PC-3 (cell line): ENCODE results near the gene SNIP1. TPM values are rescaled to one million over a fixed set of nuclear protein-coding genes. Genes with fewer than 3 reads are reported as not detected.
"Not testable (repeated sequence)": the region's sequence is repeated elsewhere in the genome, so short reads cannot be mapped to it uniquely, and the experiment has no call there.

ENCODE experiments used
- ATAC-seq: fragments of 200-7000 bp; cut with Tn5 transposase; 2 replicates; pipeline ENCODE4 v1.9.1; 2020; ENCODE audit warnings: mild to moderate bottlenecking, moderate library complexity
- BruUV-seq: library from RNA; stranded (reverse); fragments of 400-500 nt; replicated peaks from 2 replicates; lab custom pipeline; 2021; lab: Mats Ljungman, UMichigan
- CTCF ChIA-PET: fragments of 300-600 bp; sonication (Branson Sonifier 250); formaldehyde crosslinking; loops from one replicate; lab custom pipeline; 2022; ENCODE audit warnings: antibody characterized with exemption; lab: Charles Lee
- POLR2A ChIA-PET: fragments of 300-600 bp; sonication (Branson Sonifier 250); formaldehyde crosslinking; loops from one replicate; lab custom pipeline; 2022; ENCODE audit warnings: antibody characterized with exemption; ENCODE audit not compliant: unreplicated experiment; lab: Charles Lee
- DNase-seq: peaks from one replicate; pipeline ENCODE4 v3.0.0-alpha.2; 2015
- H2AFZ ChIP-seq: fragments of 300-600 bp; sonication (generic); 2 replicates; pipeline ENCODE4 v1.6.0; 2016; ENCODE audit warnings: antibody characterized with exemption, low read length
- H3F3A ChIP-seq: fragments of 300-600 bp; sonication (generic); one replicate; pipeline ENCODE4 v1.6.0; 2017; ENCODE audit warnings: antibody characterized with exemption, low read length, control low read depth, mild to moderate bottlenecking; ENCODE audit not compliant: unreplicated experiment
- H3K27ac ChIP-seq: fragments of 300-600 bp; sonication (generic); 2 replicates; pipeline ENCODE4 v1.5.1; 2016; ENCODE audit warnings: mild to moderate bottlenecking, low read length
- H3K27me3 ChIP-seq: fragments of 300-600 bp; sonication (generic); 2 replicates; pipeline ENCODE4 v1.6.1; 2016; ENCODE audit warnings: low read length, mixed read lengths
- H3K36me3 ChIP-seq: fragments of 300-600 bp; sonication (generic); 2 replicates; pipeline ENCODE4 v1.6.1; 2016; ENCODE audit warnings: low read depth, mixed run types, low read length, mixed read lengths
- H3K4me1 ChIP-seq: fragments of 300-600 bp; sonication (generic); 2 replicates; pipeline ENCODE4 v1.5.1; 2016; ENCODE audit warnings: low read length; ENCODE audit not compliant: insufficient read depth
- H3K4me2 ChIP-seq: fragments of 300-600 bp; sonication (generic); 2 replicates; pipeline ENCODE4 v1.6.0; 2016; ENCODE audit warnings: low read length
- H3K4me3 ChIP-seq: fragments of 300-600 bp; sonication (generic); 2 replicates; pipeline ENCODE4 v1.5.1; 2016; ENCODE audit warnings: mild to moderate bottlenecking, low read length, mixed read lengths
- H3K79me2 ChIP-seq: fragments of 300-600 bp; sonication (generic); 2 replicates; pipeline ENCODE4 v1.6.1; 2017; ENCODE audit warnings: low read length, mixed read lengths
- H3K9ac ChIP-seq: fragments of 300-600 bp; sonication (generic); 2 replicates; pipeline ENCODE4 v1.6.0; 2016; ENCODE audit warnings: mild to moderate bottlenecking, low read length
- H3K9me2 ChIP-seq: fragments of 300-600 bp; sonication (generic); replicated peaks from 2 replicates; pipeline ENCODE4 v1.6.1; 2016; ENCODE audit warnings: mixed run types, low read length, mixed read lengths
- H3K9me3 ChIP-seq: fragments of 300-600 bp; sonication (generic); 2 replicates; pipeline ENCODE4 v1.6.1; 2016; ENCODE audit warnings: low read length, mixed read lengths
- H4K20me1 ChIP-seq: fragments of 300-600 bp; sonication (generic); 2 replicates; pipeline ENCODE4 v1.6.1; 2016; ENCODE audit warnings: low read length, mixed read lengths
- CTCF ChIP-seq: fragments of 300-600 bp; sonication (generic); conservative IDR thresholded peaks from 2 replicates; pipeline ENCODE4 v1.5.1; 2017; ENCODE audit warnings: antibody characterized with exemption, low read depth, mild to moderate bottlenecking, low read length
- EZH2 ChIP-seq: fragments of 300-600 bp; sonication (generic); IDR thresholded peaks from one replicate; pipeline ENCODE4 v1.6.1; 2017; ENCODE audit warnings: antibody characterized with exemption, mild to moderate bottlenecking, low read length; ENCODE audit not compliant: unreplicated experiment
- EZH2phosphoT487 ChIP-seq: fragments of 300-600 bp; sonication (generic); IDR thresholded peaks from 2 replicates; pipeline ENCODE4 v1.6.1; 2018; ENCODE audit warnings: mild to moderate bottlenecking, antibody characterized with exemption, low read length, borderline replicate concordance
- intact Hi-C: fragments of 100-400 bp; cut with micrococcal nuclease; formaldehyde crosslinking; loops from 2 replicates; pipeline ENCODE4 v1.9.0; 2023
- total RNA-seq: library from RNA; depleted of rRNA; stranded (reverse); fragments of >200 nt; gene quantifications from 2 replicates; pipeline ENCODE4 v1.2.3, GENCODE V29; 2014

Gene SNIP1
- total RNA-seq, 1 experiment from 2014 or later = 23.1 TPM

DNA sequence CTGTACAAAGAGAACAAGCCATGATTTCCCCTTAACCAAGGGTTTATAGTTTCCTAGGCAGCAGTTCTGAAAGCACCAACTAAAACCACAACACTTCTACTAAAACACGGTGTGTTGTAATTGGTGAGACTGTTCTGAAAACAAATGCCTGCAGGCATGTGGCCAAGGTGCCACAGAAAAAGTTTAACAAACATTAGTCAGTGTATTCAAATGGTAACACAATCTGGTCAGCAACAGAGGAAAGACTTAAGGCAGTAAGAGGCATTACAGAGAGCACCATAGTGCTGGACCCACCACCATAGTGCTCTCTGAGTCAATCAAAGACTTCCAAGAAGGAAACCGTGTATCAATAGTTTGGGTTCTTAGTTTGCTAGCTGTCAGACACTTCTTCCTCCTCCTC lies 16.7 kb downstream of the SNIP1 start:
- no peak for TF ChIP-seq EZH2phosphoT487
- no peak for TF ChIP-seq EZH2
- TF ChIP-seq CTCF = no peak
- no TSS peak for BruUV-seq
- Histone ChIP-seq H4K20me1 (no peaks in the 10 kb centered on the region), H3K79me2 (peaks cover 27% of the 10 kb centered on the region), H3K27me3 (no peaks in the 10 kb centered on the region), H3K27ac (peak overlapping the region; percentile 56), H3K9me2 (no peaks in the 10 kb centered on the region), H3K4me3 (no peak overlapping the region), H2AFZ (no peak overlapping the region), H3K4me2 (peak overlapping the region; percentile 30), H3K4me1 (peaks cover 46% of the 10 kb centered on the region), H3F3A (peaks cover 7% of the 10 kb centered on the region), H3K36me3 (peaks cover 34% of the 10 kb centered on the region), H3K9me3 (no peaks in the 10 kb centered on the region), H3K9ac (no peak overlapping the region)
- ATAC-seq (peak; percentile 80), DNase-seq (peak; percentile 94)
- intact Hi-C loops = loop anchor here (5.0 kb wide), 1 partner anchor 60 kb away; no protein-coding TSS in a partner anchor
- POLR2A ChIA-PET = no interaction called here
- CTCF ChIA-PET = interaction anchor here (0.7 kb wide), 1 partner anchor 63 kb away, joined by 3 read pairs; no protein-coding TSS in a partner anchor

GRCh38 chr1:37533317-37534093 lies 20.6 kb downstream of the SNIP1 start:
- ATAC-seq = no peak; the same call in 1 of the 2 replicates
- ChIA-PET CTCF (interaction anchor here (0.7 kb wide), 1 partner anchor 19 kb away, joined by 4 read pairs; the partner anchor contains the start of gene MEAF6), POLR2A (interaction anchor here (0.6 kb wide), 1 partner anchor 7 kb away, joined by 3 read pairs; no protein-coding TSS in a partner anchor)

DNA sequence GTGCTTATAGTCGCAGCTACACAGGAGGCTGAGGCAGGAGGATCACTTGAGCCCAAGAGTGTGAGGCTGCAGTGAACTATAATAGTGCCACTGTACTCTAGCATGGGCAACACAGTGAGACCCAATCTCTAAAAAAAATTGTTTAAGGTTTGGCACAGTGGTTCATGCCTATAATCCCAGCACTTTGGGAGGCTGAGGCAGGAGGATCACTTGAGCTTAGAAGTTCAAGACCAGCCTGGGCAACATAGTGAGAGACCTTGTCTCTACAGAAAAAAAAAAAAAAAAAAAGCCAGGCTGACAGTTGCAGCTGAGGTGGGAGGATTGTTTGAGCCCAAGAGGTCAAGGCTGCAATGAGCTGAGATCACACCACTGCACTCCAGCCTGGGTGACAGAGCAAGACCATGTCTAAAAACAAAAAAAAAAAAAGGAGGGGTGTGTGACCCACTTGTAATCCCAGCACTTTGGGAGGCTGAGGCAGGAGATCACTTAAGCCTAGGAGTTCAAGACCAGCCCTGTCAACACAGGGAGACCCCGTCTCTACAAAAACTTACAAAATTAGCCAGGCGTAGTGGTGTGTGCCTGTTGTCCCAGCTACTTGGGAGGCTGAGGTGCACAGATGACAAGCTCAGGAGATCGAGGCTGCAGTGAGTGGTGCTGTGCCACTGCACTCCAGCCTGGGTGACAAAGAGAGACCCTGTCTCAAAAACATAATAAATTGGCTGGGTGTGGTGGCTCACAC lies 21.5 kb downstream of the SNIP1 start:
- BruUV-seq, DNase-seq, H3K9me3 ChIP-seq, H4K20me1 ChIP-seq, H3K4me3 ChIP-seq, intact Hi-C loops, H3K27me3 ChIP-seq, POLR2A ChIA-PET, ATAC-seq, H3K9me2 ChIP-seq, H3K9ac ChIP-seq, H3K4me2 ChIP-seq, H3F3A ChIP-seq, H2AFZ ChIP-seq, H3K27ac ChIP-seq, CTCF ChIA-PET, H3K36me3 ChIP-seq: not testable (repeated sequence)
- Histone ChIP-seq H3K4me1 (peaks cover 41% of the 10 kb centered on the region), H3K79me2 (peaks cover 22% of the 10 kb centered on the region)

More at GRCh38 chr1:37533317-37534093, 20.6 kb downstream of the SNIP1 start:
- Histone ChIP-seq H4K20me1 (no peaks in the 10 kb centered on the region), H3K4me1 (peaks cover 46% of the 10 kb centered on the region), H2AFZ (no peak overlapping the region), H3K36me3 (peaks cover 12% of the 10 kb centered on the region), H3K4me2 (peak overlapping the region; percentile 68), H3K79me2 (peaks cover 23% of the 10 kb centered on the region), H3F3A (peaks cover 7% of the 10 kb centered on the region), H3K4me3 (no peak overlapping the region), H3K9me3 (no peaks in the 10 kb centered on the region), H3K27ac (peak overlapping the region; percentile 90), H3K9me2 (no peaks in the 10 kb centered on the region), H3K27me3 (no peaks in the 10 kb centered on the region), H3K9ac (no peak overlapping the region)
- DNase-seq = peak; percentile 37
- intact Hi-C loops = loop anchor here (1.0 to 2.0 kb wide), 2 partner anchors 19 to 34 kb away; partner anchors contain the start of gene MEAF6
- BruUV-seq = no TSS peak
- TF ChIP-seq EZH2 (no peak), EZH2phosphoT487 (no peak), CTCF (no peak)

DNA sequence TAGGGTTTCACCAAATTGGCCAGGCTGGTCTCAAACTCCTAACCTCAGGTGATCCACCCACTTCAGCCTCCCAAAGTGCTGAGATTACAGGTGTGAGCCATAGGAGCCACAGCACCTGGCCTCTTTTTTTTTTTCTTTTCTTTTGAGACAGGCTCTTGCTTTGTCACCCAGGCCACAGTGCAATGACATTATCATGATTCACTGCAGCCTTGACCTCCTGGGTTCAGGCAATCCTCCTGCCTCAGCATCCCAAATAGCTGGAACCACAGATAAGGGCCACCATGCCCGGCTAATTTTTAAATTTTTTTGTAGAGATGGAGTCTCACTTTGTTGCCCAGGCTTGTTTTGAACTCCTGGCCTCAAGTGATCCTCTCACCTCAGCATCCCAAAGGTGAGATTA lies 24.2 kb downstream of the SNIP1 start:
- H3F3A ChIP-seq, H3K79me2 ChIP-seq, H2AFZ ChIP-seq, H3K36me3 ChIP-seq, intact Hi-C loops, BruUV-seq, H3K9me2 ChIP-seq, H3K9me3 ChIP-seq, H3K27me3 ChIP-seq, H3K27ac ChIP-seq, POLR2A ChIA-PET, H3K9ac ChIP-seq, H3K4me3 ChIP-seq, H4K20me1 ChIP-seq, H3K4me2 ChIP-seq, ATAC-seq, CTCF ChIA-PET: not testable (repeated sequence)
- peak; percentile 39 for DNase-seq
- H3K4me1 ChIP-seq = peaks cover 16% of the 10 kb centered on the region
